Keratinocyte (primary cell): Measurements from ENCODE around the gene SFRP5. TPM values are rescaled to one million over a fixed set of nuclear protein-coding genes. Genes with fewer than 3 reads are reported as not detected.

Experiments
- DNase-seq: peaks from one replicate; pipeline ENCODE4 v3.0.0-alpha.2; 2011; ENCODE audit warnings: low read depth, missing footprints, low spot score
- FAIRE-seq: peaks from 2 replicates; lab custom pipeline; 2011; peaks lifted over from hg19 to GRCh38; lab: Jason Lieb, UNC
- H2AFZ ChIP-seq: 2 replicates; pipeline ENCODE4 v1.6.0; 2012; ENCODE audit warnings: low read length, control low read depth, inconsistent platforms; ENCODE audit not compliant: control insufficient read depth
- H3K27ac ChIP-seq: 2 replicates; pipeline ENCODE4 v1.5.1; 2011; ENCODE audit warnings: low read length; ENCODE audit not compliant: control insufficient read depth, insufficient read depth
- H3K27me3 ChIP-seq: 3 replicates; pipeline ENCODE4 v1.6.0; 2011; ENCODE audit warnings: low read length; ENCODE audit not compliant: control insufficient read depth, insufficient read depth; ENCODE audit errors: extremely low read depth
- H3K36me3 ChIP-seq, 2 experiments: 2 replicates in 1 of 2; 3 replicates in 1 of 2; pipeline ENCODE4 v1.5.1; 2011; ENCODE audit warnings: low read length in 2 of 2, mild to moderate bottlenecking in 1 of 2; ENCODE audit not compliant: control insufficient read depth in 2 of 2, insufficient read depth in 2 of 2; ENCODE audit errors: extremely low read depth in 1 of 2
- H3K4me1 ChIP-seq: 3 replicates; pipeline ENCODE4 v1.5.1; 2011; ENCODE audit warnings: low read length; ENCODE audit not compliant: control insufficient read depth, insufficient read depth; ENCODE audit errors: extremely low read depth
- H3K4me2 ChIP-seq: 3 replicates; pipeline ENCODE4 v1.6.0; 2011; ENCODE audit warnings: low read depth, low read length; ENCODE audit not compliant: control insufficient read depth, insufficient read depth; ENCODE audit errors: extremely low read depth
- H3K4me3 ChIP-seq, 3 experiments: fragments of 200-600 bp in 1 of 3; sonication (generic) in 1 of 3; 2 replicates in 2 of 3; 3 replicates in 1 of 3; pipeline ENCODE4 v1.5.1; 2011 to 2016; ENCODE audit warnings: low read length in 3 of 3, mild to moderate bottlenecking in 3 of 3, control low read depth in 2 of 3, inconsistent platforms in 1 of 3, low read depth in 1 of 3, mixed read lengths in 1 of 3, mixed run types in 1 of 3, moderate library complexity in 1 of 3; ENCODE audit not compliant: control insufficient read depth in 2 of 3, insufficient read depth in 2 of 3; ENCODE audit errors: extremely low read depth in 1 of 3
- H3K79me2 ChIP-seq: 2 replicates; pipeline ENCODE4 v1.6.0; 2012; ENCODE audit warnings: low read length; ENCODE audit not compliant: control insufficient read depth, insufficient read depth
- H3K9ac ChIP-seq: 3 replicates; pipeline ENCODE4 v1.6.0; 2011; ENCODE audit warnings: low read length; ENCODE audit not compliant: control insufficient read depth, insufficient read depth; ENCODE audit errors: extremely low read depth
- H3K9me1 ChIP-seq: 3 replicates; pipeline ENCODE4 v1.6.0; 2011; ENCODE audit warnings: low read length; ENCODE audit not compliant: control insufficient read depth, insufficient read depth; ENCODE audit errors: extremely low read depth
- H3K9me3 ChIP-seq: 2 replicates; pipeline ENCODE4 v1.5.1; 2012; ENCODE audit warnings: low read depth, low read length; ENCODE audit not compliant: control insufficient read depth
- H4K20me1 ChIP-seq: 3 replicates; pipeline ENCODE4 v1.6.0; 2011; ENCODE audit warnings: low read length; ENCODE audit not compliant: control insufficient read depth, insufficient read depth; ENCODE audit errors: extremely low read depth
- CTCF ChIP-seq, 3 experiments: IDR thresholded peaks in 1 of 3; conservative IDR thresholded peaks in 1 of 3; optimal IDR thresholded peaks in 1 of 3; 2 replicates in 2 of 3; 3 replicates in 1 of 3; pipeline versions ENCODE3 to v1.5.1; 2011; ENCODE audit warnings: low read length in 3 of 3, mild to moderate bottlenecking in 3 of 3, moderate library complexity in 2 of 3, control low read depth in 1 of 3, inconsistent platforms in 1 of 3; ENCODE audit not compliant: insufficient read depth in 2 of 3; ENCODE audit errors: extremely low read depth in 1 of 3
- EZH2 ChIP-seq: IDR thresholded peaks from one replicate; pipeline ENCODE4 v1.6.1; 2012; ENCODE audit warnings: inconsistent platforms, mild to moderate bottlenecking, low read length, moderate library complexity
- dilution Hi-C: fragments of 300-500 bp; cut with MboI; formaldehyde crosslinking; loops from one replicate; pipeline ENCODE4 v1.7.0; 2020; ENCODE audit warnings: low sequenced_read_pairs; ENCODE audit not compliant: extremely low pct_ligation_motif_present
- polyA plus RNA-seq, 5 experiments: library from polyadenylated mRNA; depleted of rRNA in 3 of 5; stranded (reverse) in 3 of 5; stranded (forward) in 1 of 5; unstranded in 1 of 5; fragments of >200 nt; gene quantifications; 1 replicate in 1 of 5; 2 replicates in 3 of 5; 3 replicates in 1 of 5; pipeline versions ENCODE4 v1.2.1 to v1.2.3, GENCODE V29; 2011 to 2012; ENCODE audit warnings: missing spikeins in 2 of 5, low read depth in 1 of 5, low replicate concordance in 1 of 5

Gene SFRP5
- polyA plus RNA-seq, 1 donor (not counting 4 experiments of a cell fraction or from before 2014, with no cell fraction given): not detected

GRCh38 chr10:97773096-97773495 is 1.3 kb upstream of the SFRP5 start:
- no peak for DNase-seq
- Histone ChIP-seq H4K20me1 (no peaks in the 10 kb centered on the region), H3K9me1 (no peaks in the 10 kb centered on the region), H3K79me2 (no peaks in the 10 kb centered on the region), H3K9me3 (no peaks in the 10 kb centered on the region), H3K9ac (no peak overlapping the region), H3K36me3 (no peaks in the 10 kb centered on the region), H3K4me3 (no peak overlapping the region), H3K27me3 (peaks cover 40% of the 10 kb centered on the region), H3K27ac (no peak overlapping the region), H3K4me1 (peaks cover 3% of the 10 kb centered on the region), H3K4me2 (no peak overlapping the region), H2AFZ (no peak overlapping the region)
- no peak for TF ChIP-seq EZH2
- TF ChIP-seq CTCF (optimal IDR thresholded peaks at IDR 0.05 in 1 of 3, IDR thresholded peaks at IDR 0.05 in 1 of 3, conservative IDR thresholded peaks at IDR 0.05 in 1 of 3; ENCODE audit: extremely low read depth in 1 of 3, insufficient read depth in 2 of 3, low read length in 3 of 3): no peak
- FAIRE-seq: no peak
- dilution Hi-C loops: loop anchor here (25.0 kb wide), 1 partner anchor 89 kb away; no protein-coding TSS in a partner anchor

- Histone ChIP-seq H3K27ac (no peak overlapping the region), H3K27me3 (peaks cover 40% of the 10 kb centered on the region), H3K36me3 (peaks cover 0 to 2% of the 10 kb centered on the region in 2 experiments), H3K4me3 (peak overlapping the region in 1 of 3 experiments; percentile 47), H2AFZ (peak overlapping the region; percentile 16), H3K9me1 (no peaks in the 10 kb centered on the region), H3K9ac (no peak overlapping the region), H3K9me3 (no peaks in the 10 kb centered on the region), H3K4me1 (peaks cover 3% of the 10 kb centered on the region), H4K20me1 (no peaks in the 10 kb centered on the region), H3K4me2 (peak overlapping the region; percentile 56), H3K79me2 (no peaks in the 10 kb centered on the region)
- TF ChIP-seq CTCF (optimal IDR thresholded peaks at IDR 0.05 in 1 of 3, IDR thresholded peaks at IDR 0.05 in 1 of 3, conservative IDR thresholded peaks at IDR 0.05 in 1 of 3; ENCODE audit: extremely low read depth in 1 of 3, insufficient read depth in 2 of 3, low read length in 3 of 3) (no peak), EZH2 (peak; percentile 94)
- DNase-seq (no peak), FAIRE-seq (no peak)
- dilution Hi-C loops: loop anchor here (25.0 kb wide), 1 partner anchor 91 kb away; no protein-coding TSS in a partner anchor
Observed at GRCh38 chr10:97771055-97771891, 526 bp downstream of the SFRP5 start.
